Astrocyte (in vitro differentiated cells and primary cell): ENCODE measurements around the gene VRK1. TPM values are rescaled to one million over a fixed set of nuclear protein-coding genes. Genes with fewer than 3 reads are reported as not detected.

ENCODE experiments used
- DNase-seq: peaks from one replicate; pipeline ENCODE4 v3.0.0-alpha.2; 2010; ENCODE audit warnings: low read depth
- FAIRE-seq: peaks from 2 replicates; lab custom pipeline; 2011; peaks lifted over from hg19 to GRCh38; lab: Jason Lieb, UNC
- H2AFZ ChIP-seq: 2 replicates; pipeline ENCODE4 v1.6.0; 2012; ENCODE audit warnings: low read depth, low read length, inconsistent platforms
- H3K27ac ChIP-seq: 2 replicates; pipeline ENCODE4 v1.5.1; 2011; ENCODE audit warnings: low read depth, low read length, inconsistent platforms
- H3K27me3 ChIP-seq: 2 replicates; pipeline ENCODE4 v1.6.0; 2011; ENCODE audit warnings: low read length, inconsistent platforms; ENCODE audit not compliant: insufficient read depth
- H3K36me3 ChIP-seq: 2 replicates; pipeline ENCODE4 v1.5.1; 2011; ENCODE audit warnings: low read length, inconsistent platforms; ENCODE audit not compliant: insufficient read depth
- H3K4me1 ChIP-seq: 2 replicates; pipeline ENCODE4 v1.5.1; 2011; ENCODE audit warnings: low read length, inconsistent platforms; ENCODE audit not compliant: insufficient read depth
- H3K4me2 ChIP-seq: 2 replicates; pipeline ENCODE4 v1.6.0; 2012; ENCODE audit warnings: low read length, inconsistent platforms
- H3K4me3 ChIP-seq: 2 replicates; pipeline ENCODE4 v1.5.1; 2011; ENCODE audit warnings: low read depth, mild to moderate bottlenecking, low read length, inconsistent platforms; ENCODE audit not compliant: insufficient read depth
- H3K79me2 ChIP-seq: 2 replicates; pipeline ENCODE4 v1.6.0; 2012; ENCODE audit warnings: mild to moderate bottlenecking, low read length, inconsistent platforms; ENCODE audit not compliant: insufficient read depth
- H3K9ac ChIP-seq: 2 replicates; pipeline ENCODE4 v1.6.0; 2012; ENCODE audit warnings: mild to moderate bottlenecking, low read length, inconsistent platforms
- H3K9me3 ChIP-seq: 2 replicates; pipeline ENCODE4 v1.5.1; 2012; ENCODE audit warnings: low read depth, mild to moderate bottlenecking, low read length, inconsistent platforms; ENCODE audit not compliant: insufficient read depth
- H4K20me1 ChIP-seq: 2 replicates; pipeline ENCODE4 v1.6.0; 2012; ENCODE audit warnings: low read length, inconsistent platforms; ENCODE audit not compliant: insufficient read depth
- H3K27ac Mint-ChIP-seq: one replicate; pipeline ENCODE4 v1.8.0; 2021; ENCODE audit warnings: mild to moderate bottlenecking, mixed read lengths; ENCODE audit not compliant: unreplicated experiment
- H3K27me3 Mint-ChIP-seq: one replicate; pipeline ENCODE4 v1.8.0; 2021; ENCODE audit warnings: low read depth, mixed read lengths; ENCODE audit not compliant: unreplicated experiment
- H3K36me3 Mint-ChIP-seq: one replicate; pipeline ENCODE4 v1.8.0; 2021; ENCODE audit warnings: low read depth, mixed read lengths; ENCODE audit not compliant: unreplicated experiment
- H3K4me1 Mint-ChIP-seq: one replicate; pipeline ENCODE4 v1.8.0; 2021; ENCODE audit warnings: low read depth, mixed read lengths; ENCODE audit not compliant: unreplicated experiment
- H3K4me3 Mint-ChIP-seq: one replicate; pipeline ENCODE4 v1.8.0; 2021; ENCODE audit warnings: mild to moderate bottlenecking, moderate library complexity, mixed read lengths; ENCODE audit not compliant: unreplicated experiment
- H3K9me3 Mint-ChIP-seq: one replicate; pipeline ENCODE4 v1.8.0; 2021; ENCODE audit warnings: mild to moderate bottlenecking, mixed read lengths; ENCODE audit not compliant: unreplicated experiment
- CTCF ChIP-seq: IDR thresholded peaks from 2 replicates; pipeline ENCODE4 v1.5.1; 2011; ENCODE audit warnings: low read depth, mild to moderate bottlenecking, inconsistent platforms, low read length, moderate library complexity; ENCODE audit not compliant: insufficient read depth
- EZH2 ChIP-seq: IDR thresholded peaks from 2 replicates; pipeline ENCODE4 v1.6.1; 2012; ENCODE audit warnings: mild to moderate bottlenecking, low read length, inconsistent platforms; ENCODE audit not compliant: insufficient read depth
- total RNA-seq: library from RNA; stranded (reverse); gene quantifications from 2 replicates; pipeline ENCODE4 v1.2.1, GENCODE V29; 2021

The VRK1 gene
- total RNA-seq, 1 donor from 2014 or later: 11.6 TPM

GRCh38 chr14:96930526-96930925 is 133.3 kb downstream of the VRK1 start:
- no peaks in the 10 kb centered on the region for H3K36me3 ChIP-seq
- H3K4me1 ChIP-seq: no peaks in the 10 kb centered on the region
- no peak overlapping the region for H3K9ac ChIP-seq
- TF ChIP-seq CTCF: no peak
- no peak for TF ChIP-seq EZH2
- DNase-seq: no peak
- no peaks in the 10 kb centered on the region for H3K9me3 ChIP-seq
- no peaks in the 10 kb centered on the region for H4K20me1 ChIP-seq
- no peak overlapping the region for H3K4me2 ChIP-seq
- no peaks in the 10 kb centered on the region for H3K79me2 ChIP-seq
- H3K27ac ChIP-seq: no peak overlapping the region
- no peak overlapping the region for H3K4me3 Mint-ChIP-seq
- H3K4me1 Mint-ChIP-seq: no peaks in the 10 kb centered on the region
- no peak for FAIRE-seq
- H3K4me3 ChIP-seq: no peak overlapping the region
- H3K27ac Mint-ChIP-seq: no peak overlapping the region
- H3K9me3 Mint-ChIP-seq: no peaks in the 10 kb centered on the region
- peaks cover 9% of the 10 kb centered on the region for H3K27me3 Mint-ChIP-seq
- no peak overlapping the region for H2AFZ ChIP-seq
- no peaks in the 10 kb centered on the region for H3K27me3 ChIP-seq
- no peaks in the 10 kb centered on the region for H3K36me3 Mint-ChIP-seq
